ENCODE data around the gene PCLO. TPM values are rescaled to one million over a fixed set of nuclear protein-coding genes. Genes with fewer than 3 reads are reported as not detected.

Gene PCLO
- total and polyA plus RNA-seq, 2 of the 4 experiments (the other 2 are of a cell fraction), result under 0.01 to 0.05 TPM

DNA sequence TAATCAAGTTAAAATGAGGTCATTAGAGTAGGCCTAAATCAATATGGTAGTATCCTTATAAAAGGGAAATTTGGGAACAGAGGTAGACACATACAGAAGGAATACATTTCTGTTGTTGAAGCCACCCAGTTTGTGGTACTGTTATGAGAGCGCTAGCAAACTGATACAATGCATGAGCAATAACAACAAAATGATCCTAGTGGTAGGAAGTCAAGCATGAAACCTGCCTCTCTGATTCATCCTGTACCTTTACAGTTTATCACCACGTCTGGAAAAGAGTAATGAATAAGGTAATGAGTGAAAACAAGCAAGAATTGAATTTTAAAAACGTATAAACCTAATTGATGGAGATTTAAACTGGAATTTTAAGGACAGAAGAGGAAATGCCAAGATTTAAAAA lies 217.2 kb downstream of the PCLO start:
- no peaks in the 10 kb centered on the region for H3K9me3 ChIP-seq (ENCODE audit: control insufficient read depth, insufficient read depth, low read length)
- ChIA-PET POLR2A (ENCODE audit: unreplicated experiment) (no interaction called here), CTCF (no interaction called here)
- H3K4me1 ChIP-seq (ENCODE audit: control insufficient read depth, insufficient read depth, low read length), result no peaks in the 10 kb centered on the region
- in situ Hi-C loops (cut with MboI; ENCODE audit: low sequenced_read_pairs), result no loop called here
- dilution Hi-C loops (cut with HindIII; ENCODE audit: low sequenced_read_pairs, unreplicated experiment), result no loop called here
- BruUV-seq (replicated peaks), result no TSS peak
- DNase-seq, result no peak
- H3K56ac ChIP-seq (ENCODE audit: extremely low read depth, insufficient read depth, low read length), result no peak overlapping the region
- H3K14ac ChIP-seq (replicated peaks; ENCODE audit: low read depth, low read length), result no peak overlapping the region
- no peak overlapping the region for H3K9ac ChIP-seq (ENCODE audit: low read depth, low read length)
- H4K20me1 ChIP-seq (ENCODE audit: insufficient read depth, low read length), result no peaks in the 10 kb centered on the region
- H3K4me3 ChIP-seq (ENCODE audit: insufficient read depth, low read depth, low read length), result no peak overlapping the region
- no peak overlapping the region for H2BK120ac ChIP-seq (ENCODE audit: low read depth, low read length)
- H3K9me1 ChIP-seq (ENCODE audit: insufficient read depth, low read length), result no peaks in the 10 kb centered on the region
- no peak overlapping the region for H2AK5ac ChIP-seq (ENCODE audit: low read depth, low read length)
- no peak overlapping the region for H3K18ac ChIP-seq (ENCODE audit: low read depth, low read length)
- no peak overlapping the region for H3K4me2 ChIP-seq (ENCODE audit: low read depth, low read length)
- H2AFZ ChIP-seq (replicated peaks; ENCODE audit: low read length, poor library complexity), result no peak overlapping the region
- TF ChIP-seq POLR2A (IDR thresholded peaks at IDR 0.05; ENCODE audit: low read depth, low read length), result no peak
- no peak for TF ChIP-seq MAFK (IDR thresholded peaks at IDR 0.05; ENCODE audit: low read depth, low read length)
- no peak for TF ChIP-seq SMC3 (IDR thresholded peaks at IDR 0.05; ENCODE audit: low read depth, low read length)
- TF ChIP-seq, protein P1, sequence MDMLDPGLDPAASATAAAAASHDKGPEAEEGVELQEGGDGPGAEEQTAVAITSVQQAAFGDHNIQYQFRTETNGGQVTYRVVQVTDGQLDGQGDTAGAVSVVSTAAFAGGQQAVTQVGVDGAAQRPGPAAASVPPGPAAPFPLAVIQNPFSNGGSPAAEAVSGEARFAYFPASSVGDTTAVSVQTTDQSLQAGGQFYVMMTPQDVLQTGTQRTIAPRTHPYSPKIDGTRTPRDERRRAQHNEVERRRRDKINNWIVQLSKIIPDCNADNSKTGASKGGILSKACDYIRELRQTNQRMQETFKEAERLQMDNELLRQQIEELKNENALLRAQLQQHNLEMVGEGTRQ (IDR thresholded peaks at IDR 0.05; ENCODE audit: low read depth, low read length), result no peak
- H3K23ac ChIP-seq (ENCODE audit: low read depth, low read length), result no peak overlapping the region
- H3K4ac ChIP-seq (ENCODE audit: low read depth, low read length), result no peak overlapping the region
- H4K8ac ChIP-seq (ENCODE audit: low read depth in 2 of 2, low read length in 2 of 2), result no peak overlapping the region
- H3K27ac ChIP-seq (ENCODE audit: insufficient read depth, low read length), result no peak overlapping the region
- no peak overlapping the region for H2BK15ac ChIP-seq (ENCODE audit: low read depth, low read length)
- no peak overlapping the region for H2AK9ac ChIP-seq (replicated peaks; ENCODE audit: low read depth, low read length, poor library complexity)
- intact Hi-C loops (cut with micrococcal nuclease), result no loop called here
- no peaks in the 10 kb centered on the region for H3K79me1 ChIP-seq (ENCODE audit: low read depth in 1 of 2, low read length in 2 of 2)
- H2BK5ac ChIP-seq (ENCODE audit: low read depth, low read length, poor library complexity, severe bottlenecking), result no peak overlapping the region
- H2BK20ac ChIP-seq (ENCODE audit: low read depth, low read length), result no peak overlapping the region
- no peak for ATAC-seq (ENCODE audit: low read depth)
- no CpG with 5 or more reads among the region's 3 CpGs for WGBS, 2 experiments (ENCODE audit: extremely low coverage in 2 of 2, insufficient read length in 1 of 2)
- no peak overlapping the region for H4K5ac ChIP-seq (ENCODE audit: low read depth, low read length)
- H3K36me3 ChIP-seq (ENCODE audit: control insufficient read depth, insufficient read depth, low read length), result no peaks in the 10 kb centered on the region
- H3K27me3 ChIP-seq (ENCODE audit: control insufficient read depth, insufficient read depth, low read length), result no peaks in the 10 kb centered on the region
- no peak overlapping the region for H4K91ac ChIP-seq (ENCODE audit: insufficient read depth, low read depth, low read length)
